ENCODE data around the gene SMIM20. TPM values are rescaled to one million over a fixed set of nuclear protein-coding genes. Genes with fewer than 3 reads are reported as not detected.

Gene SMIM20
- 30.4 and 37.6 TPM in 2 replicates for total RNA-seq

DNA sequence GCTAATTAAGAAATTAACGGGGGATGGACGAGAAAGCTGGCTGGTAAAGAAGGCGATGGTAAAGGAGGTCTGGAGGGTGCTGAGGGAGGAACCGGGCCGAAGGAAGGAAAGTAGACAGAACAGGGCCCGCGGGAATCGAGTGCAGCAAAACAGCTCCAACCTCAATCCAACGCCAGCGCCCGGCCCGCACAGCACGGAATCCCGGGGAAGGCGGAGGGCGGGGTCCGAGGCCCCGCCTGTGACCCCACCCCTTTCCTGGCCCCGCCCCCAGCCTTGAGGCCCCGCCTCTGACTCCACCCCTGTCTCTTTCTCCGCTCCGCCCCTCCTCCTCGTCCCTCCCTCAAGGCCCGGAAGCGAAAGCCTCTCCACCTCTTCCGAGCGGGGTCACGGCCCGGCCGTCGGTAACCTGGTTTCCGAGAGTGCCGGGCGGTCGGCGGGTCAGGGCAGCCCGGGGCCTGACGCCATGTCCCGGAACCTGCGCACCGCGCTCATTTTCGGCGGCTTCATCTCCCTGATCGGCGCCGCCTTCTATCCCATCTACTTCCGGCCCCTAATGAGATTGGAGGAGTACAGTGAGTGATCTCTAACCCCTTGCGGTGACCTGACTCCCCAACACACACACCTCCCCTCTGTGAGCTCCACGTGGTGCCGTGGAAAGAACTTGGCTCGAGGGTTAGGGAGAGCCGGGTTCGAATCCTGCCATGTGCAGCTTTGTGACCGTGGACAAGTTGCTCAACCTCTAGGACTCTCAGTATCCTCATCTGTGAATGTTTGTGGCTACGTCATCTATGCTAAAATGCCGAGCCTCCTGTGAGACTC lies at the start of gene SMIM20:
Gene SMIM20, plus strand, starts transcription at position 370 of the 819 bp plus-strand sequence. Its CDS starts 94 bp downstream, at position 464.

Other genes with a start within 250 kb of the SMIM20 start
- 21.3 and 75.1 TPM in 2 replicates for gene SEL1L3, start 51.2 kb upstream of the SMIM20 start, total RNA-seq